GM12878 (cell line): ENCODE measurements around the gene CNR1. TPM values are rescaled to one million over a fixed set of nuclear protein-coding genes. Genes with fewer than 3 reads are reported as not detected.

ENCODE experiments used
- ATAC-seq: fragments of 200-7000 bp; cut with Tn5 transposase; 3 replicates; pipeline ENCODE4 v1.9.1; 2020; ENCODE audit warnings: mild to moderate bottlenecking, moderate library complexity
- BruUV-seq: library from RNA; stranded (reverse); fragments of 400-500 nt; replicated peaks from 2 replicates; lab custom pipeline; 2021; lab: Mats Ljungman, UMichigan
- CTCF ChIA-PET: fragments of 300-600 bp; sonication (Branson Sonifier 250); formaldehyde crosslinking; extraction: SDS; loops from one replicate; lab custom pipeline; 2021; ENCODE audit warnings: inconsistent platforms; lab: Yijun Ruan, JAX
- POLR2A ChIA-PET: fragments of 350-600 bp; formaldehyde crosslinking; extraction: SDS; loops from one replicate; lab custom pipeline; 2021; ENCODE audit warnings: inconsistent platforms; lab: Charles Lee
- RAD21 ChIA-PET: fragments of 300-600 bp; sonication (Branson Sonifier 250); formaldehyde crosslinking; loops from one replicate; lab custom pipeline; 2023; ENCODE audit warnings: antibody characterized with exemption; ENCODE audit not compliant: unreplicated experiment; lab: Charles Lee
- SMC1A ChIA-PET: fragments of 300-600 bp; sonication (Branson Sonifier 250); formaldehyde crosslinking; loops from one replicate; lab custom pipeline; 2023; ENCODE audit not compliant: unreplicated experiment, uncharacterized antibody; lab: Charles Lee
- DNase-seq: peaks from one replicate; pipeline ENCODE4 v3.0.0-alpha.2; 2011; ENCODE audit warnings: low read depth, low spot score
- FAIRE-seq: peaks from 3 replicates; lab custom pipeline; 2011; peaks lifted over from hg19 to GRCh38; lab: Jason Lieb, UNC
- H2AFZ ChIP-seq: 2 replicates; pipeline ENCODE4 v1.6.0; 2011; ENCODE audit warnings: low read depth, low read length, control low read depth; ENCODE audit not compliant: control insufficient read depth
- H3K27ac ChIP-seq: 2 replicates; pipeline ENCODE4 v1.5.1; 2011; ENCODE audit warnings: control low read depth; ENCODE audit not compliant: control insufficient read depth, insufficient read depth
- H3K27me3 ChIP-seq, 2 experiments: replicated peaks in 1 of 2; 2 replicates each; pipeline versions ENCODE4 v1.6.0 to v1.6.1; 2011; ENCODE audit warnings: low read length in 1 of 2; ENCODE audit not compliant: control insufficient read depth in 2 of 2, insufficient read depth in 2 of 2
- H3K36me3 ChIP-seq, 2 experiments: 2 replicates each; pipeline ENCODE4 v1.5.1; 2011; ENCODE audit warnings: low read length in 1 of 2; ENCODE audit not compliant: control insufficient read depth in 2 of 2, insufficient read depth in 2 of 2
- H3K4me1 ChIP-seq: 2 replicates; pipeline ENCODE4 v1.6.1; 2011; ENCODE audit warnings: mild to moderate bottlenecking, low read length, moderate library complexity, mixed read lengths; ENCODE audit not compliant: control insufficient read depth, insufficient read depth
- H3K4me2 ChIP-seq: 2 replicates; pipeline ENCODE4 v1.6.0; 2011; ENCODE audit warnings: control low read depth; ENCODE audit not compliant: control insufficient read depth, insufficient read depth
- H3K4me3 ChIP-seq: fragments of 200-600 bp; sonication (generic); 2 replicates; pipeline ENCODE4 v1.5.1; 2016
- H3K79me2 ChIP-seq: 2 replicates; pipeline ENCODE4 v1.6.0; 2011; ENCODE audit warnings: low read length; ENCODE audit not compliant: control insufficient read depth, insufficient read depth
- H3K9ac ChIP-seq: 2 replicates; pipeline ENCODE4 v1.8.0; 2011; ENCODE audit warnings: low read length, control low read depth, mixed read lengths; ENCODE audit not compliant: control insufficient read depth, insufficient read depth
- H3K9me3 ChIP-seq: replicated peaks from 3 replicates; pipeline ENCODE4 v1.5.1; 2011; ENCODE audit warnings: mild to moderate bottlenecking, low read length; ENCODE audit not compliant: control insufficient read depth, insufficient read depth
- H4K20me1 ChIP-seq: 2 replicates; pipeline ENCODE4 v1.6.0; 2011; ENCODE audit not compliant: control insufficient read depth, insufficient read depth
- BMI1 ChIP-seq: fragments of 450-650 bp; IDR thresholded peaks from 2 replicates; pipeline ENCODE4 v1.6.1; 2016; ENCODE audit warnings: mild to moderate bottlenecking, moderate library complexity, borderline replicate concordance
- EGR1 ChIP-seq, 2 experiments: IDR thresholded peaks; 1 replicate in 1 of 2; 2 replicates in 1 of 2; pipeline ENCODE4 v1.6.1; 2011 to 2012; ENCODE audit warnings: low read depth in 2 of 2, low read length in 2 of 2, borderline replicate concordance in 1 of 2, mild to moderate bottlenecking in 1 of 2, moderate library complexity in 1 of 2
- ESRRA ChIP-seq: IDR thresholded peaks from 2 replicates; pipeline ENCODE4 v1.6.1; 2012; ENCODE audit warnings: mild to moderate bottlenecking, low read length, improper control_type of control experiment
- PML ChIP-seq: IDR thresholded peaks from 2 replicates; pipeline ENCODE4 v1.6.1; 2012; ENCODE audit warnings: low read length, inconsistent platforms
- RELA ChIP-seq: fragments of 450-650 bp; IDR thresholded peaks from 2 replicates; pipeline ENCODE4 v1.8.0; 2014; ENCODE audit warnings: borderline replicate concordance; ENCODE audit not compliant: partially characterized antibody
- SMAD1 ChIP-seq: fragments of 450-650 bp; IDR thresholded peaks from 2 replicates; pipeline ENCODE4 v1.6.1; 2018; ENCODE audit warnings: mild to moderate bottlenecking, low read depth; ENCODE audit not compliant: partially characterized antibody
- SUZ12 ChIP-seq: fragments of 200-600 bp; sonication (generic); IDR thresholded peaks from one replicate; pipeline ENCODE4 v1.6.1; 2018; ENCODE audit warnings: antibody characterized with exemption, mild to moderate bottlenecking; ENCODE audit not compliant: unreplicated experiment
- ZBED1 ChIP-seq: IDR thresholded peaks from 2 replicates; pipeline ENCODE4 v1.6.1; 2016; ENCODE audit warnings: borderline replicate concordance
- WGBS: methylation state at CpG from one replicate; pipeline ENCODE4 v1.1.6; 2016; ENCODE audit warnings: low lambda C conversion rate; ENCODE audit not compliant: insufficient replicate concordance, insufficient coverage; ENCODE audit errors: missing lambda C conversion rate; 5-methylcytosine and 5-hydroxymethylcytosine counted together
- in situ Hi-C: fragments of 300-500 bp; cut with MboI; formaldehyde crosslinking; loops from 9 replicates; pipeline ENCODE4 v1.14.3; 2018; ENCODE audit warnings: mixed read lengths
- intact Hi-C: fragments of 100-400 bp; cut with micrococcal nuclease; formaldehyde crosslinking; loops from one replicate; pipeline ENCODE4 v1.14.2; 2022; ENCODE audit not compliant: unreplicated experiment
- polyA plus RNA-seq, 11 experiments: library from polyadenylated mRNA; depleted of rRNA in 4 of 11; unstranded in 6 of 11; stranded (reverse) in 5 of 11; fragments of >200 nt; fragmentation: Nextera tagmentation in 4 of 11; fragmentation: Illumina TruSeq in 1 of 11; extraction: Ambion mirVana in 4 of 11; extraction: Trizol in 1 of 11; gene quantifications; 1 replicate in 1 of 11; 2 replicates in 10 of 11; pipeline versions ENCODE4 v1.2.1 to v1.2.3, GENCODE V29; 2011 to 2016; ENCODE audit warnings: inconsistent platforms in 2 of 11, missing spikeins in 2 of 11, low read depth in 1 of 11
- total RNA-seq, 4 experiments: library from RNA; depleted of rRNA in 3 of 4; stranded (reverse); fragments of >200 nt in 3 of 4; fragmentation: Illumina TruSeq in 1 of 4; extraction: Trizol in 1 of 4; gene quantifications; 2 replicates each; pipeline versions ENCODE4 v1.2.1 to v1.2.3, GENCODE V29; 2013 to 2021
- TF ChIP-seq, protein P1 (sequence below): fragments of 450-650 bp; IDR thresholded peaks from 2 replicates; pipeline ENCODE4 v1.6.1; 2016; ENCODE audit warnings: mild to moderate bottlenecking, moderate library complexity, borderline replicate concordance
- TF ChIP-seq, protein P2 (sequence below): IDR thresholded peaks from 2 replicates; pipeline ENCODE4 v1.6.1; 2012; ENCODE audit warnings: mild to moderate bottlenecking, low read depth, low read length
- TF ChIP-seq, protein P3 (sequence below): fragments of 450-650 bp; IDR thresholded peaks from 2 replicates; pipeline ENCODE4 v1.6.1; 2017; ENCODE audit warnings: antibody characterized with exemption, mild to moderate bottlenecking, moderate library complexity

Gene CNR1
- total and polyA plus RNA-seq, 10 of the 15 experiments (the other 5 are each of a cell fraction or from before 2014, with no cell fraction given) = 2.2 to 15.4 (median 8.5) TPM

DNA sequence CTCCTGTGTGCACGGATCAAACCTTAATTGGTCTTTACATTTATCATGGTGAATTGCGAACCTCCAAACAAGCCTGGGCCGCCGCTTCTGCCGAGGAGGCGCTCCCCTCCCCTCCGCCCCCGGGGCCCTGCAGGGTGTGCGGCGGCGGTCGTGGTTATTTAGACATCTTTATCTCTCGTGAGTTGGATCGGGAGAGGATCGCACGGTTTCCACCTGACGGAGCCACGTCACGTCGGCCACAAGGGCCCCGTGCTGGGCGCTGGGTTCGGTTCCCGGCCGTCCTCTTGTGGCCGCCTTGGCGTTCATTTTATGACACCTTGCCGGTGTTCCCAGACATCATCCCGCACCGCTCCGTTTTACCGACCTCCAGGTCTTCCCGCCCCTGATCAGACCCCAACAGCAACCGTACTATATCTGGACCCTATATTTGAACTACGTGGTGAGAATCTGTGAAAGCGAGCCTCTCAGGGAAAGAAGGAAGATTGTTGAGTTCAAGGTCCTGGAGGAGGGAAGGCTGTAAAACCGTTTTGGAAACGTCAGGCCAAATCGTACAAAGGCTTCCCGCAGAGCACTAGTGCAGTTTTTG lies 1.3 kb upstream of the CNR1 start:
- H2AFZ ChIP-seq = peak overlapping the region; percentile 87; the same call in 1 of the 2 replicates
- ChIA-PET POLR2A (interaction anchor here (0.5 to 1.2 kb wide), 3 partner anchors 9 to 370 kb away, joined by 4 to 5 read pairs (median 4); no protein-coding TSS in a partner anchor), RAD21 (interaction anchor here (0.7 to 2.3 kb wide), 4 partner anchors 13 to 371 kb away, joined by 3 to 8 read pairs (median 4); no protein-coding TSS in a partner anchor), CTCF (interaction anchor here (0.9 to 2.2 kb wide), 11 partner anchors 16 to 703 kb away, joined by 3 to 21 read pairs (median 5); no protein-coding TSS in a partner anchor), SMC1A (interaction anchor here (0.8 to 3.2 kb wide), 10 partner anchors 8 to 702 kb away, joined by 3 to 23 read pairs (median 8); no protein-coding TSS in a partner anchor)
- TSS peak; percentile 71 for BruUV-seq
- DNase-seq (no peak), ATAC-seq (peak; percentile 3), FAIRE-seq (no peak)
- H3K9ac ChIP-seq = peak overlapping the region; percentile 65; the same call in 1 of the 2 replicates
- intact Hi-C loops = loop anchor here (2.0 to 10.0 kb wide), 6 partner anchors 71 to 705 kb away; partner anchors contain the start of gene AKIRIN2
- H3K79me2 ChIP-seq = no peaks in the 10 kb centered on the region; the same call in 1 of the 2 replicates
- H4K20me1 ChIP-seq = no peaks in the 10 kb centered on the region
- no peaks in the 10 kb centered on the region for H3K4me1 ChIP-seq
- WGBS = 25% methylated on average over 40 of the region's 40 CpGs
- 0 out of 4 replicates have a peak, but pooled peaks cover 0 to 6% of the 10 kb centered on the region in 2 experiments for H3K27me3 ChIP-seq
- peak overlapping the region; percentile 95 for H3K4me2 ChIP-seq
- no peaks in the 10 kb centered on the region for H3K9me3 ChIP-seq
- no peak overlapping the region for H3K27ac ChIP-seq
- no peaks in the 10 kb centered on the region for H3K36me3 ChIP-seq
- H3K4me3 ChIP-seq = peak overlapping the region; percentile 94; the same call in 1 of the 2 replicates
- in situ Hi-C loops = loop anchor here (5.0 kb wide), 1 partner anchor 235 kb away; no protein-coding TSS in a partner anchor
- TF ChIP-seq SUZ12 = no peak
- TF ChIP-seq RELA = no peak
- TF ChIP-seq ZBED1 = no peak
- TF ChIP-seq, protein P1, sequence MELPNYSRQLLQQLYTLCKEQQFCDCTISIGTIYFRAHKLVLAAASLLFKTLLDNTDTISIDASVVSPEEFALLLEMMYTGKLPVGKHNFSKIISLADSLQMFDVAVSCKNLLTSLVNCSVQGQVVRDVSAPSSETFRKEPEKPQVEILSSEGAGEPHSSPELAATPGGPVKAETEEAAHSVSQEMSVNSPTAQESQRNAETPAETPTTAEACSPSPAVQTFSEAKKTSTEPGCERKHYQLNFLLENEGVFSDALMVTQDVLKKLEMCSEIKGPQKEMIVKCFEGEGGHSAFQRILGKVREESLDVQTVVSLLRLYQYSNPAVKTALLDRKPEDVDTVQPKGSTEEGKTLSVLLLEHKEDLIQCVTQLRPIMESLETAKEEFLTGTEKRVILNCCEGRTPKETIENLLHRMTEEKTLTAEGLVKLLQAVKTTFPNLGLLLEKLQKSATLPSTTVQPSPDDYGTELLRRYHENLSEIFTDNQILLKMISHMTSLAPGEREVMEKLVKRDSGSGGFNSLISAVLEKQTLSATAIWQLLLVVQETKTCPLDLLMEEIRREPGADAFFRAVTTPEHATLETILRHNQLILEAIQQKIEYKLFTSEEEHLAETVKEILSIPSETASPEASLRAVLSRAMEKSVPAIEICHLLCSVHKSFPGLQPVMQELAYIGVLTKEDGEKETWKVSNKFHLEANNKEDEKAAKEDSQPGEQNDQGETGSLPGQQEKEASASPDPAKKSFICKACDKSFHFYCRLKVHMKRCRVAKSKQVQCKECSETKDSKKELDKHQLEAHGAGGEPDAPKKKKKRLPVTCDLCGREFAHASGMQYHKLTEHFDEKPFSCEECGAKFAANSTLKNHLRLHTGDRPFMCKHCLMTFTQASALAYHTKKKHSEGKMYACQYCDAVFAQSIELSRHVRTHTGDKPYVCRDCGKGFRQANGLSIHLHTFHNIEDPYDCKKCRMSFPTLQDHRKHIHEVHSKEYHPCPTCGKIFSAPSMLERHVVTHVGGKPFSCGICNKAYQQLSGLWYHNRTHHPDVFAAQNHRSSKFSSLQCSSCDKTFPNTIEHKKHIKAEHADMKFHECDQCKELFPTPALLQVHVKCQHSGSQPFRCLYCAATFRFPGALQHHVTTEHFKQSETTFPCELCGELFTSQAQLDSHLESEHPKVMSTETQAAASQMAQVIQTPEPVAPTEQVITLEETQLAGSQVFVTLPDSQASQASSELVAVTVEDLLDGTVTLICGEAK = no peak
- TF ChIP-seq ESRRA = no peak
- TF ChIP-seq, protein P2, sequence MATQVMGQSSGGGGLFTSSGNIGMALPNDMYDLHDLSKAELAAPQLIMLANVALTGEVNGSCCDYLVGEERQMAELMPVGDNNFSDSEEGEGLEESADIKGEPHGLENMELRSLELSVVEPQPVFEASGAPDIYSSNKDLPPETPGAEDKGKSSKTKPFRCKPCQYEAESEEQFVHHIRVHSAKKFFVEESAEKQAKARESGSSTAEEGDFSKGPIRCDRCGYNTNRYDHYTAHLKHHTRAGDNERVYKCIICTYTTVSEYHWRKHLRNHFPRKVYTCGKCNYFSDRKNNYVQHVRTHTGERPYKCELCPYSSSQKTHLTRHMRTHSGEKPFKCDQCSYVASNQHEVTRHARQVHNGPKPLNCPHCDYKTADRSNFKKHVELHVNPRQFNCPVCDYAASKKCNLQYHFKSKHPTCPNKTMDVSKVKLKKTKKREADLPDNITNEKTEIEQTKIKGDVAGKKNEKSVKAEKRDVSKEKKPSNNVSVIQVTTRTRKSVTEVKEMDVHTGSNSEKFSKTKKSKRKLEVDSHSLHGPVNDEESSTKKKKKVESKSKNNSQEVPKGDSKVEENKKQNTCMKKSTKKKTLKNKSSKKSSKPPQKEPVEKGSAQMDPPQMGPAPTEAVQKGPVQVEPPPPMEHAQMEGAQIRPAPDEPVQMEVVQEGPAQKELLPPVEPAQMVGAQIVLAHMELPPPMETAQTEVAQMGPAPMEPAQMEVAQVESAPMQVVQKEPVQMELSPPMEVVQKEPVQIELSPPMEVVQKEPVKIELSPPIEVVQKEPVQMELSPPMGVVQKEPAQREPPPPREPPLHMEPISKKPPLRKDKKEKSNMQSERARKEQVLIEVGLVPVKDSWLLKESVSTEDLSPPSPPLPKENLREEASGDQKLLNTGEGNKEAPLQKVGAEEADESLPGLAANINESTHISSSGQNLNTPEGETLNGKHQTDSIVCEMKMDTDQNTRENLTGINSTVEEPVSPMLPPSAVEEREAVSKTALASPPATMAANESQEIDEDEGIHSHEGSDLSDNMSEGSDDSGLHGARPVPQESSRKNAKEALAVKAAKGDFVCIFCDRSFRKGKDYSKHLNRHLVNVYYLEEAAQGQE = no peak
- TF ChIP-seq PML = no peak
- TF ChIP-seq EGR1 (IDR thresholded peaks at IDR 0.05; ENCODE audit: borderline replicate concordance in 1 of 2, low read depth in 2 of 2, low read length in 2 of 2) = peak in 1 of 2 experiments; percentile 50; a peak in 1 of 3 replicates
- no peak for TF ChIP-seq BMI1
- TF ChIP-seq, protein P3, sequence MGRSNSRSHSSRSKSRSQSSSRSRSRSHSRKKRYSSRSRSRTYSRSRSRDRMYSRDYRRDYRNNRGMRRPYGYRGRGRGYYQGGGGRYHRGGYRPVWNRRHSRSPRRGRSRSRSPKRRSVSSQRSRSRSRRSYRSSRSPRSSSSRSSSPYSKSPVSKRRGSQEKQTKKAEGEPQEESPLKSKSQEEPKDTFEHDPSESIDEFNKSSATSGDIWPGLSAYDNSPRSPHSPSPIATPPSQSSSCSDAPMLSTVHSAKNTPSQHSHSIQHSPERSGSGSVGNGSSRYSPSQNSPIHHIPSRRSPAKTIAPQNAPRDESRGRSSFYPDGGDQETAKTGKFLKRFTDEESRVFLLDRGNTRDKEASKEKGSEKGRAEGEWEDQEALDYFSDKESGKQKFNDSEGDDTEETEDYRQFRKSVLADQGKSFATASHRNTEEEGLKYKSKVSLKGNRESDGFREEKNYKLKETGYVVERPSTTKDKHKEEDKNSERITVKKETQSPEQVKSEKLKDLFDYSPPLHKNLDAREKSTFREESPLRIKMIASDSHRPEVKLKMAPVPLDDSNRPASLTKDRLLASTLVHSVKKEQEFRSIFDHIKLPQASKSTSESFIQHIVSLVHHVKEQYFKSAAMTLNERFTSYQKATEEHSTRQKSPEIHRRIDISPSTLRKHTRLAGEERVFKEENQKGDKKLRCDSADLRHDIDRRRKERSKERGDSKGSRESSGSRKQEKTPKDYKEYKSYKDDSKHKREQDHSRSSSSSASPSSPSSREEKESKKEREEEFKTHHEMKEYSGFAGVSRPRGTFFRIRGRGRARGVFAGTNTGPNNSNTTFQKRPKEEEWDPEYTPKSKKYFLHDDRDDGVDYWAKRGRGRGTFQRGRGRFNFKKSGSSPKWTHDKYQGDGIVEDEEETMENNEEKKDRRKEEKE = no peak
- no peak for TF ChIP-seq SMAD1
